Caco-2 (cell line): ENCODE measurements around the gene AGER. TPM values are rescaled to one million over a fixed set of nuclear protein-coding genes. Genes with fewer than 3 reads are reported as not detected.
A peak's percentile ranks its signal among the peaks of the same experiment; 100 is the strongest.
"Not testable (repeated sequence)": the region's sequence is repeated elsewhere in the genome, so short reads cannot be mapped to it uniquely, and the experiment has no call there.

Source experiments
- BruUV-seq: library from RNA; stranded (reverse); fragments of 400-500 nt; replicated peaks from 2 replicates; lab custom pipeline; 2021; lab: Mats Ljungman, UMichigan
- CTCF ChIA-PET: fragments of 300-600 bp; sonication (Branson Sonifier 250); formaldehyde crosslinking; loops from one replicate; lab custom pipeline; 2022; ENCODE audit warnings: antibody characterized with exemption; lab: Charles Lee
- POLR2A ChIA-PET: fragments of 300-600 bp; sonication (Branson Sonifier 250); formaldehyde crosslinking; loops from one replicate; lab custom pipeline; 2022; ENCODE audit warnings: antibody characterized with exemption; lab: Charles Lee
- DNase-seq, 2 experiments: peaks; one replicate each; pipeline versions ENCODE4 v3.0.0 to v3.0.0-alpha.2; 2020 to 2022
- H3K27me3 ChIP-seq: replicated peaks from 2 replicates; pipeline ENCODE4 v1.6.0; 2011; ENCODE audit warnings: low read length; ENCODE audit not compliant: control insufficient read depth, insufficient read depth
- H3K36me3 ChIP-seq: 2 replicates; pipeline ENCODE4 v1.5.1; 2011; ENCODE audit warnings: low read length; ENCODE audit not compliant: control insufficient read depth, insufficient read depth
- H3K4me1 ChIP-seq: fragments of 250-450 bp; sonication (Bioruptor Pico); 2 replicates; pipeline ENCODE4 v1.5.1; 2020; ENCODE audit warnings: mild to moderate bottlenecking
- H3K4me3 ChIP-seq: 2 replicates; pipeline ENCODE4 v1.5.1; 2011; ENCODE audit warnings: low read depth, mild to moderate bottlenecking, control low read depth, low read length
- H3K9me3 ChIP-seq: fragments of 250-450 bp; sonication (Bioruptor Pico); 2 replicates; pipeline ENCODE4 v1.5.1; 2020; ENCODE audit warnings: mild to moderate bottlenecking, moderate library complexity
- H3K27ac Mint-ChIP-seq: one replicate; pipeline ENCODE4 v1.8.0; 2022; ENCODE audit warnings: mixed read lengths; ENCODE audit not compliant: unreplicated experiment
- H3K27me3 Mint-ChIP-seq: one replicate; pipeline ENCODE4 v1.8.0; 2022; ENCODE audit warnings: mixed read lengths; ENCODE audit not compliant: insufficient read depth, unreplicated experiment
- H3K36me3 Mint-ChIP-seq: one replicate; pipeline ENCODE4 v1.8.0; 2022; ENCODE audit warnings: mild to moderate bottlenecking, mixed read lengths; ENCODE audit not compliant: insufficient read depth, unreplicated experiment
- H3K4me1 Mint-ChIP-seq: one replicate; pipeline ENCODE4 v1.8.0; 2022; ENCODE audit warnings: low read depth, mixed read lengths; ENCODE audit not compliant: unreplicated experiment
- H3K4me3 Mint-ChIP-seq: one replicate; pipeline ENCODE4 v1.8.0; 2022; ENCODE audit warnings: mild to moderate bottlenecking, moderate library complexity, mixed read lengths; ENCODE audit not compliant: unreplicated experiment
- H3K9me3 Mint-ChIP-seq: one replicate; pipeline ENCODE4 v1.8.0; 2022; ENCODE audit warnings: mixed read lengths; ENCODE audit not compliant: unreplicated experiment
- intact Hi-C: fragments of 100-400 bp; cut with micrococcal nuclease; formaldehyde crosslinking; loops from one replicate; pipeline ENCODE4 v1.10.0; 2022; ENCODE audit not compliant: unreplicated experiment
- total RNA-seq: library from RNA; stranded (reverse); gene quantifications from 2 replicates; pipeline ENCODE4 v1.2.3, GENCODE V29; 2022
- TF ChIP-seq, protein P1 (sequence below), 2 experiments: fragments of 200-600 bp in 1 of 2; IDR thresholded peaks; 1 replicate in 1 of 2; 2 replicates in 1 of 2; pipeline versions ENCODE4 v1.5.1 to v1.8.0; 2011 to 2022; ENCODE audit warnings: antibody characterized with exemption in 1 of 2, control low read depth in 1 of 2, inconsistent platforms in 1 of 2, low read depth in 1 of 2, low read length in 1 of 2, mild to moderate bottlenecking in 1 of 2, moderate library complexity in 1 of 2; ENCODE audit not compliant: insufficient read depth in 1 of 2, severe bottlenecking in 1 of 2, unreplicated experiment in 1 of 2

AGER gene
- total RNA-seq, 1 experiment from 2014 or later = 10.3 TPM

DNA sequence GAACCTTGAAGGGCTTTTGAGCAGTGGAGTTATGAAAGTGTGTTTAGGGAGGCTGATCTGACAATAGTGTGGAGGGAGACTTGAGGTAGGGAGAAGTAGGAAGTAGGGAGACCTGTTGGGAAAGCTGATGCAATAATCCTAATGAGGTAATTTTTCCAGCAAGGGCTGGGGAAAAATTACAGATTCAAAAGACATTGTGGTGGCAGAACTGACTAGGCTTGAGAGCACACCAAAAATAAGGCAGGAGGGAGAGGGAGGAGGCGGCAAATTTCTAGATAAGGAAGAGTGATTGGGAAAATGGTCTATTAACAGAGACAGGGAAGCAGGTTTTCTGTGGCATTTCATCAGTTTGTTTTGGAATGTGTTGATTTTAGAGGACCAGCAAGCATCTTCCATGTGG, 37.8 kb downstream of the AGER start:
- Mint-ChIP-seq H3K9me3 (no peaks in the 10 kb centered on the region), H3K4me1 (peaks cover 34% of the 10 kb centered on the region), H3K27me3 (no peaks in the 10 kb centered on the region), H3K4me3 (peak overlapping the region; percentile 61), H3K27ac (peak overlapping the region; percentile 81), H3K36me3 (peaks cover 10% of the 10 kb centered on the region)
- DNase-seq = no peak
- Histone ChIP-seq H3K9me3 (no peaks in the 10 kb centered on the region), H3K4me3 (no peak overlapping the region), H3K4me1 (peaks cover 58% of the 10 kb centered on the region), H3K36me3 (no peaks in the 10 kb centered on the region), H3K27me3 (no peaks in the 10 kb centered on the region)
- TF ChIP-seq, protein P1, sequence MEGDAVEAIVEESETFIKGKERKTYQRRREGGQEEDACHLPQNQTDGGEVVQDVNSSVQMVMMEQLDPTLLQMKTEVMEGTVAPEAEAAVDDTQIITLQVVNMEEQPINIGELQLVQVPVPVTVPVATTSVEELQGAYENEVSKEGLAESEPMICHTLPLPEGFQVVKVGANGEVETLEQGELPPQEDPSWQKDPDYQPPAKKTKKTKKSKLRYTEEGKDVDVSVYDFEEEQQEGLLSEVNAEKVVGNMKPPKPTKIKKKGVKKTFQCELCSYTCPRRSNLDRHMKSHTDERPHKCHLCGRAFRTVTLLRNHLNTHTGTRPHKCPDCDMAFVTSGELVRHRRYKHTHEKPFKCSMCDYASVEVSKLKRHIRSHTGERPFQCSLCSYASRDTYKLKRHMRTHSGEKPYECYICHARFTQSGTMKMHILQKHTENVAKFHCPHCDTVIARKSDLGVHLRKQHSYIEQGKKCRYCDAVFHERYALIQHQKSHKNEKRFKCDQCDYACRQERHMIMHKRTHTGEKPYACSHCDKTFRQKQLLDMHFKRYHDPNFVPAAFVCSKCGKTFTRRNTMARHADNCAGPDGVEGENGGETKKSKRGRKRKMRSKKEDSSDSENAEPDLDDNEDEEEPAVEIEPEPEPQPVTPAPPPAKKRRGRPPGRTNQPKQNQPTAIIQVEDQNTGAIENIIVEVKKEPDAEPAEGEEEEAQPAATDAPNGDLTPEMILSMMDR (IDR thresholded peaks at IDR 0.05; ENCODE audit: insufficient read depth in 1 of 2, low read depth in 1 of 2, low read length in 1 of 2, severe bottlenecking in 1 of 2, unreplicated experiment in 1 of 2) = no peak
- intact Hi-C loops = no loop called here
- no TSS peak for BruUV-seq
- POLR2A ChIA-PET = no interaction called here
- CTCF ChIA-PET = no interaction called here

DNA sequence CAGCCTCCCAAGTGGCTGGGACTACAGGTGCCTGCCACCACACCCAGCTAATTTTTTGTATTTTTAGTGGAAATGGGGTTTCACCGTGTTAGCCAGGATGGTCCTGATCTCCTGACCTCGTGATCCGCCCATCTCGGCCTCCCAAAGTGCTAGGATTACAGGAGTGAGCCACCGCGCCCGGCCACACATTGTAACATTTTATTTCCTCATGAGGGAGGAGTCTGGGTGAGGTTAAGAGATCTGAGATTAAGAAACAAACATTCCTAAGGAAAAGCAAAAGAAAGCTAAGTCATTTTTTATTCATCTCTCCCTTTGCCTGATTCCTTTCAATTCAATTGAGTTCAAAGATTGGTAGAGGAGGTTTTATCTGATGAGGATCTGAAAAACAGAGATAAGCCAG, 39.8 kb downstream of the AGER start:
- H3K27me3 Mint-ChIP-seq, H3K9me3 Mint-ChIP-seq, H3K4me3 ChIP-seq, BruUV-seq, H3K9me3 ChIP-seq, H3K4me3 Mint-ChIP-seq, H3K27me3 ChIP-seq, DNase-seq, H3K36me3 ChIP-seq: not testable (repeated sequence)
- POLR2A ChIA-PET = interaction anchor here (0.9 to 1.2 kb wide), 2 partner anchors 13 to 14 kb away, joined by 3 to 6 read pairs; partner anchors contain the start of gene FKBPL
- intact Hi-C loops = loop anchor here (2.0 kb wide), 1 partner anchor 13 kb away; the partner anchor contains the start of gene FKBPL
- CTCF ChIA-PET = interaction anchor here (0.7 to 1.2 kb wide), 4 partner anchors 8 to 414 kb away, joined by 3 read pairs; partner anchors contain the start of gene FKBPL
- peaks cover 74% of the 10 kb centered on the region for H3K4me1 ChIP-seq
- Mint-ChIP-seq H3K27ac (peak overlapping the region; percentile 41), H3K4me1 (peaks cover 41% of the 10 kb centered on the region), H3K36me3 (peaks cover 16% of the 10 kb centered on the region)

- intact Hi-C loops = loop anchor here (1.0 kb wide), 1 partner anchor 14 kb away; the partner anchor contains the start of gene PPT2
- Mint-ChIP-seq H3K36me3 (peaks cover 16% of the 10 kb centered on the region), H3K9me3 (no peaks in the 10 kb centered on the region), H3K27ac (peak overlapping the region; percentile 39), H3K4me1 (peaks cover 24% of the 10 kb centered on the region), H3K27me3 (no peaks in the 10 kb centered on the region), H3K4me3 (peak overlapping the region; percentile 42)
- ChIA-PET POLR2A (interaction anchor here (0.6 kb wide), 1 partner anchor 12 kb away, joined by 8 read pairs; the partner anchor contains the start of gene ATF6B), CTCF (interaction anchor here (0.6 to 1.1 kb wide), 4 partner anchors 13 to 739 kb away, joined by 3 to 8 read pairs (median 4); partner anchors contain the start of gene ATF6B)
- Histone ChIP-seq H3K36me3 (no peaks in the 10 kb centered on the region), H3K4me3 (no peak overlapping the region), H3K27me3 (no peaks in the 10 kb centered on the region), H3K4me1 (peaks cover 50% of the 10 kb centered on the region), H3K9me3 (no peaks in the 10 kb centered on the region)
- no TSS peak for BruUV-seq
- TF ChIP-seq, protein P1 (IDR thresholded peaks at IDR 0.05; ENCODE audit: insufficient read depth in 1 of 2, low read depth in 1 of 2, low read length in 1 of 2, severe bottlenecking in 1 of 2, unreplicated experiment in 1 of 2) = no peak
- peak in 1 of 2 experiments; percentile 35 for DNase-seq
Measured at GRCh38 chr6:32140420-32141046, 43.5 kb downstream of the AGER start.
